ENCODE results near the gene PARP15.

PARP15 gene

GRCh38 chr3:122576174-122576940, 1.1 kb upstream of the PARP15 start:
- Histone ChIP-seq H3K27ac (ENCODE audit: low read depth, low read length) (peak overlapping the region; percentile 33), H3K36me3 (ENCODE audit: insufficient read depth, low read length) (peaks cover 9% of the 10 kb centered on the region)

GRCh38 chr3:122578069-122578740, 755 bp downstream of the PARP15 start:
- H3K4me1 ChIP-seq (ENCODE audit: insufficient read depth, low read length) = no peaks in the 10 kb centered on the region
- no peaks in the 10 kb centered on the region for H3K36me3 ChIP-seq (ENCODE audit: insufficient read depth, low read length)
- H3K9me3 ChIP-seq (ENCODE audit: low read length) = peaks cover 6% of the 10 kb centered on the region
- H3K9ac ChIP-seq (ENCODE audit: low read length) = no peak overlapping the region
- peak overlapping the region; percentile 38 to 53 for H3K4me3 ChIP-seq (ENCODE audit: low read depth in 1 of 2, low read length in 2 of 2)
- H3K27ac ChIP-seq (ENCODE audit: low read depth, low read length) = no peak overlapping the region
- no peaks in the 10 kb centered on the region for H3K27me3 ChIP-seq (ENCODE audit: control insufficient read depth in 1 of 2, insufficient read depth in 2 of 2, low read length in 2 of 2)

More at GRCh38 chr3:122576174-122576940, 1.1 kb upstream of the PARP15 start:
- no peak overlapping the region for H3K9ac ChIP-seq (ENCODE audit: low read length)
- H3K9me3 ChIP-seq (ENCODE audit: low read length) = no peaks in the 10 kb centered on the region
- H3K4me1 ChIP-seq (ENCODE audit: insufficient read depth, low read length) = no peaks in the 10 kb centered on the region
- no peak overlapping the region for H3K4me3 ChIP-seq (ENCODE audit: low read depth in 1 of 2, low read length in 2 of 2)
- H3K27me3 ChIP-seq (ENCODE audit: control insufficient read depth in 1 of 2, insufficient read depth in 2 of 2, low read length in 2 of 2) = no peaks in the 10 kb centered on the region

- Histone ChIP-seq H3K27ac (ENCODE audit: low read depth, low read length) (no peak overlapping the region), H3K27me3 (ENCODE audit: control insufficient read depth in 1 of 2, insufficient read depth in 2 of 2, low read length in 2 of 2) (no peaks in the 10 kb centered on the region), H3K4me3 (ENCODE audit: low read depth in 1 of 2, low read length in 2 of 2) (no peak overlapping the region), H3K4me1 (ENCODE audit: insufficient read depth, low read length) (no peaks in the 10 kb centered on the region), H3K36me3 (ENCODE audit: insufficient read depth, low read length) (no peaks in the 10 kb centered on the region), H3K9ac (ENCODE audit: low read length) (no peak overlapping the region), H3K9me3 (ENCODE audit: low read length) (peaks cover 6% of the 10 kb centered on the region)
These were observed 3.0 kb downstream of the PARP15 start for GRCh38 chr3:122580470-122580869.

- no peaks in the 10 kb centered on the region for H3K36me3 ChIP-seq (ENCODE audit: insufficient read depth, low read length)
- peaks cover 6% of the 10 kb centered on the region for H3K9me3 ChIP-seq (ENCODE audit: low read length)
- no peak overlapping the region for H3K4me3 ChIP-seq (ENCODE audit: low read depth in 1 of 2, low read length in 2 of 2)
- no peak overlapping the region for H3K9ac ChIP-seq (ENCODE audit: low read length)
- H3K27ac ChIP-seq (ENCODE audit: low read depth, low read length) = no peak overlapping the region
- H3K4me1 ChIP-seq (ENCODE audit: insufficient read depth, low read length) = no peaks in the 10 kb centered on the region
- H3K27me3 ChIP-seq (ENCODE audit: control insufficient read depth in 1 of 2, insufficient read depth in 2 of 2, low read length in 2 of 2) = no peaks in the 10 kb centered on the region
These were observed 4.2 kb downstream of the PARP15 start for GRCh38 chr3:122581622-122582021.

- Histone ChIP-seq H3K4me3 (ENCODE audit: low read depth in 1 of 2, low read length in 2 of 2) (no peak overlapping the region), H3K4me1 (ENCODE audit: insufficient read depth, low read length) (no peaks in the 10 kb centered on the region)
These were observed 4.9 kb downstream of the PARP15 start for GRCh38 chr3:122582390-122582789.

GRCh38 chr3:122586098-122586497, 8.6 kb downstream of the PARP15 start:
- Histone ChIP-seq H3K9ac (ENCODE audit: low read length) (no peak overlapping the region), H3K27ac (ENCODE audit: low read depth, low read length) (no peak overlapping the region), H3K27me3 (ENCODE audit: control insufficient read depth in 1 of 2, insufficient read depth in 2 of 2, low read length in 2 of 2) (no peaks in the 10 kb centered on the region), H3K4me1 (ENCODE audit: insufficient read depth, low read length) (no peaks in the 10 kb centered on the region), H3K4me3 (ENCODE audit: low read depth in 1 of 2, low read length in 2 of 2) (no peak overlapping the region), H3K9me3 (ENCODE audit: low read length) (peaks cover 6% of the 10 kb centered on the region), H3K36me3 (ENCODE audit: insufficient read depth, low read length) (no peaks in the 10 kb centered on the region)

More at GRCh38 chr3:122582390-122582789, 4.9 kb downstream of the PARP15 start:
- Histone ChIP-seq H3K27ac (ENCODE audit: low read depth, low read length) (no peak overlapping the region), H3K36me3 (ENCODE audit: insufficient read depth, low read length) (no peaks in the 10 kb centered on the region), H3K27me3 (ENCODE audit: control insufficient read depth in 1 of 2, insufficient read depth in 2 of 2, low read length in 2 of 2) (no peaks in the 10 kb centered on the region), H3K9me3 (ENCODE audit: low read length) (peaks cover 6% of the 10 kb centered on the region), H3K9ac (ENCODE audit: low read length) (no peak overlapping the region)

- H3K4me3 ChIP-seq (ENCODE audit: low read depth in 1 of 2, low read length in 2 of 2) = no peak overlapping the region
- no peaks in the 10 kb centered on the region for H3K4me1 ChIP-seq (ENCODE audit: insufficient read depth, low read length)
- H3K27ac ChIP-seq (ENCODE audit: low read depth, low read length) = no peak overlapping the region
- no peaks in the 10 kb centered on the region for H3K27me3 ChIP-seq (ENCODE audit: control insufficient read depth in 1 of 2, insufficient read depth in 2 of 2, low read length in 2 of 2)
- peaks cover 6% of the 10 kb centered on the region for H3K9me3 ChIP-seq (ENCODE audit: low read length)
- no peak overlapping the region for H3K9ac ChIP-seq (ENCODE audit: low read length)
- no peaks in the 10 kb centered on the region for H3K36me3 ChIP-seq (ENCODE audit: insufficient read depth, low read length)
These were observed 9.5 kb downstream of the PARP15 start for GRCh38 chr3:122586773-122587485.

- Histone ChIP-seq H3K36me3 (ENCODE audit: insufficient read depth, low read length) (no peaks in the 10 kb centered on the region), H3K27me3 (ENCODE audit: control insufficient read depth in 1 of 2, insufficient read depth in 2 of 2, low read length in 2 of 2) (no peaks in the 10 kb centered on the region), H3K4me1 (ENCODE audit: insufficient read depth, low read length) (no peaks in the 10 kb centered on the region), H3K9me3 (ENCODE audit: low read length) (no peaks in the 10 kb centered on the region), H3K27ac (ENCODE audit: low read depth, low read length) (no peak overlapping the region), H3K4me3 (ENCODE audit: low read depth in 1 of 2, low read length in 2 of 2) (no peak overlapping the region), H3K9ac (ENCODE audit: low read length) (no peak overlapping the region)
These were observed 10.1 kb downstream of the PARP15 start for GRCh38 chr3:122587572-122587971.

GRCh38 chr3:122589297-122589696, 11.8 kb downstream of the PARP15 start:
- Histone ChIP-seq H3K9me3 (ENCODE audit: low read length) (no peaks in the 10 kb centered on the region), H3K4me1 (ENCODE audit: insufficient read depth, low read length) (no peaks in the 10 kb centered on the region)

GRCh38 chr3:122590610-122591009, 13.2 kb downstream of the PARP15 start:
- Histone ChIP-seq H3K27me3 (ENCODE audit: control insufficient read depth in 1 of 2, insufficient read depth in 2 of 2, low read length in 2 of 2) (no peaks in the 10 kb centered on the region), H3K9ac (ENCODE audit: low read length) (no peak overlapping the region)

More at GRCh38 chr3:122589297-122589696, 11.8 kb downstream of the PARP15 start:
- Histone ChIP-seq H3K27ac (ENCODE audit: low read depth, low read length) (no peak overlapping the region), H3K27me3 (ENCODE audit: control insufficient read depth in 1 of 2, insufficient read depth in 2 of 2, low read length in 2 of 2) (no peaks in the 10 kb centered on the region), H3K4me3 (ENCODE audit: low read depth in 1 of 2, low read length in 2 of 2) (no peak overlapping the region), H3K36me3 (ENCODE audit: insufficient read depth, low read length) (no peaks in the 10 kb centered on the region), H3K9ac (ENCODE audit: low read length) (no peak overlapping the region)

GRCh38 chr3:122594025-122594424, 16.6 kb downstream of the PARP15 start:
- Histone ChIP-seq H3K36me3 (ENCODE audit: insufficient read depth, low read length) (no peaks in the 10 kb centered on the region), H3K9ac (ENCODE audit: low read length) (no peak overlapping the region), H3K27me3 (ENCODE audit: control insufficient read depth in 1 of 2, insufficient read depth in 2 of 2, low read length in 2 of 2) (no peaks in the 10 kb centered on the region), H3K4me1 (ENCODE audit: insufficient read depth, low read length) (no peaks in the 10 kb centered on the region), H3K4me3 (ENCODE audit: low read depth in 1 of 2, low read length in 2 of 2) (no peak overlapping the region), H3K27ac (ENCODE audit: low read depth, low read length) (no peak overlapping the region), H3K9me3 (ENCODE audit: low read length) (no peaks in the 10 kb centered on the region)

More at GRCh38 chr3:122590610-122591009, 13.2 kb downstream of the PARP15 start:
- H3K36me3 ChIP-seq (ENCODE audit: insufficient read depth, low read length) = no peaks in the 10 kb centered on the region
- H3K27ac ChIP-seq (ENCODE audit: low read depth, low read length) = no peak overlapping the region
- H3K9me3 ChIP-seq (ENCODE audit: low read length) = no peaks in the 10 kb centered on the region
- no peak overlapping the region for H3K4me3 ChIP-seq (ENCODE audit: low read depth in 1 of 2, low read length in 2 of 2)
- H3K4me1 ChIP-seq (ENCODE audit: insufficient read depth, low read length) = no peaks in the 10 kb centered on the region
